Ovary (tissue), 9 donors: ENCODE measurements around the gene AADACL3. TPM values are rescaled to one million over a fixed set of nuclear protein-coding genes. Genes with fewer than 3 reads are reported as not detected.

ENCODE experiments used
- DNase-seq, 5 donors: peaks; one replicate each; pipeline ENCODE4 v3.0.0-alpha.2; 2019 to 2020
- H3K27ac ChIP-seq, 2 donors: fragments of 200-600 bp; one replicate each; pipeline versions ENCODE4 v1.5.1 to v1.8.0; 2019 to 2022
- H3K27me3 ChIP-seq: fragments of 200-600 bp; one replicate; pipeline ENCODE4 v1.8.0; 2022
- H3K36me3 ChIP-seq: fragments of 200-600 bp; sonication (generic); one replicate; pipeline ENCODE4 v1.5.1; 2019
- H3K4me1 ChIP-seq: one replicate; pipeline ENCODE4 v1.8.1; 2013; ENCODE audit warnings: mild to moderate bottlenecking, moderate library complexity; ENCODE audit not compliant: insufficient read depth
- H3K4me3 ChIP-seq: fragments of 200-600 bp; sonication (generic); one replicate; pipeline ENCODE4 v1.5.1; 2017
- H3K9me3 ChIP-seq, 2 donors: fragments of 200-600 bp in 1 of 2; sonication (generic) in 1 of 2; one replicate each; pipeline versions ENCODE4 v1.5.1 to v1.8.1; 2013 to 2019; ENCODE audit warnings: mild to moderate bottlenecking in 1 of 2, moderate library complexity in 1 of 2
- CTCF ChIP-seq, 3 donors: fragments of 450-650 bp in 2 of 3; fragments of 200-600 bp in 1 of 3; IDR thresholded peaks; one replicate each; pipeline versions ENCODE4 v1.5.1 to v1.8.0; 2016 to 2022; ENCODE audit warnings: antibody characterized with exemption in 3 of 3, mild to moderate bottlenecking in 1 of 3
- EP300 ChIP-seq: sonication (generic); formaldehyde crosslinking; IDR thresholded peaks from one replicate; pipeline ENCODE4 v1.6.1; 2017; ENCODE audit warnings: antibody characterized with exemption
- POLR2A ChIP-seq: fragments of 450-650 bp; IDR thresholded peaks from one replicate; pipeline ENCODE4 v1.6.1; 2017; ENCODE audit warnings: antibody characterized with exemption, mild to moderate bottlenecking, moderate library complexity
- WGBS, 3 donors: extraction: QIAGEN DNeasy Blood & Tissue Kit in 1 of 3; methylation state at CpG; one replicate each; pipeline versions ENCODE4 v1.1.5 to v1.1.7; 2013 to 2017; 5-methylcytosine and 5-hydroxymethylcytosine counted together
- intact Hi-C, 4 donors: fragments of 100-400 bp; cut with DNase I; formaldehyde crosslinking; loops; one replicate each; pipeline versions ENCODE4 v1.11.0 to v1.15.1; 2022 to 2023
- polyA plus RNA-seq, 2 donors: library from polyadenylated mRNA; stranded (reverse); fragments of 200-250 nt in 1 of 2; fragments of 350-450 nt in 1 of 2; fragmentation: Illumina TruSeq in 1 of 2; extraction: RNeasy Lipid Tissue Mini Kit (QIAGEN cat#74804) in 1 of 2; gene quantifications; one replicate each; pipeline ENCODE4 v1.2.3, GENCODE V29; 2013 to 2014
- total RNA-seq, 7 donors: library from RNA; depleted of rRNA in 2 of 7; stranded (reverse); fragments of >200 nt in 2 of 7; fragmentation: NEBNext Ultra II Directional in 3 of 7; extraction: Animal tissue kit (Norgen Biotek cat#: 25700) in 3 of 7; gene quantifications; one replicate each; pipeline versions ENCODE4 v1.1.0 to v1.2.4, GENCODE V29; 2016 to 2023
- donor health status: DM: no; HTN: no; CAD: no; lungs with moderate emphysema.
- donor health status: DM: no; HTN: no; CAD: no.
- donor health status: Bipolar disorder and iron deficiency.
- donor health status: DM: yes; HTN: yes; CAD: no.
- donor health status: DM: no; HTN: no; CAD: no.
- donor health status: DM: yes; HTN: yes; CAD: no.

Gene AADACL3
- total and polyA plus RNA-seq, 9 donors: not detected

GRCh38 chr1:12734651-12735050 lies 18.7 kb downstream of the AADACL3 start:
- H3K4me1 ChIP-seq: no peaks in the 10 kb centered on the region
- no peak overlapping the region for H3K4me3 ChIP-seq
- TF ChIP-seq EP300: no peak
- TF ChIP-seq POLR2A: no peak
- no peak for TF ChIP-seq CTCF (IDR thresholded peaks at IDR 0.05)
- 56 to 74% (median 66%) methylated on average over 3 of the region's 3 CpGs for WGBS, 3 donors
- H3K27ac ChIP-seq: no peak overlapping the region
- H3K36me3 ChIP-seq: no peaks in the 10 kb centered on the region
- intact Hi-C loops: no loop called here
- H3K27me3 ChIP-seq: no peaks in the 10 kb centered on the region
- DNase-seq: no peak
- no peaks in the 10 kb centered on the region for H3K9me3 ChIP-seq

- no peaks in the 10 kb centered on the region for H3K9me3 ChIP-seq
- no peaks in the 10 kb centered on the region for H3K27me3 ChIP-seq
- H3K27ac ChIP-seq: no peak overlapping the region
- H3K4me3 ChIP-seq: no peak overlapping the region
- TF ChIP-seq CTCF (IDR thresholded peaks at IDR 0.05) (no peak), EP300 (no peak), POLR2A (no peak)
- intact Hi-C loops: no loop called here
- no peaks in the 10 kb centered on the region for H3K36me3 ChIP-seq
- no peaks in the 10 kb centered on the region for H3K4me1 ChIP-seq
- WGBS, 3 donors: 90 to 95% (median 94%) methylated on average over 1 of the region's 1 CpG
- no peak for DNase-seq
Measured at GRCh38 chr1:12738934-12739333, 23.0 kb downstream of the AADACL3 start.

DNA sequence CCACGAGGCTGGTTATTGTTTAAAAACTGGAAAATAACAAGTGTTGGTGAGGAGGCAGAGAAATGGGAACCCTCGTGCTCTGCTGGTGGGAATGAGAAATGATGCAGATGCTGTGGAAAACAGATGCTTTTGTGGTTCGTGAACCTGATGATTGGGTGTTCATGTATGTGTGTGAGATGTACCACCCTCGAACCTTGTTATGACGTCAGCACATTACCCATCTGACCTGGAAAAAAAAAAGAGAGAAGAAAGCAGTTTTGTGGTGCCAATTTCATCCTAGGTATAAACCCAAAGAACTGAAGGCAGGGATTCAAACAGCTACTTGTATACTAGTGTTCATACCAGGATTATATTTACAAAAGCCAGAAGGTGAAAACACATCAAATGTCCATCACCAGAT lies 23.7 kb downstream of the AADACL3 start:
- intact Hi-C loops: no loop called here
- H3K9me3 ChIP-seq: no peaks in the 10 kb centered on the region
- no peaks in the 10 kb centered on the region for H3K36me3 ChIP-seq
- no peaks in the 10 kb centered on the region for H3K4me1 ChIP-seq
- no peaks in the 10 kb centered on the region for H3K27me3 ChIP-seq
- 72 to 79% (median 76%) methylated on average over 5 of the region's 5 CpGs for WGBS, 3 donors
- no peak overlapping the region for H3K4me3 ChIP-seq
- TF ChIP-seq EP300: no peak
- no peak for TF ChIP-seq POLR2A
- no peak for TF ChIP-seq CTCF (IDR thresholded peaks at IDR 0.05)
- DNase-seq: no peak
- H3K27ac ChIP-seq: no peak overlapping the region

DNA sequence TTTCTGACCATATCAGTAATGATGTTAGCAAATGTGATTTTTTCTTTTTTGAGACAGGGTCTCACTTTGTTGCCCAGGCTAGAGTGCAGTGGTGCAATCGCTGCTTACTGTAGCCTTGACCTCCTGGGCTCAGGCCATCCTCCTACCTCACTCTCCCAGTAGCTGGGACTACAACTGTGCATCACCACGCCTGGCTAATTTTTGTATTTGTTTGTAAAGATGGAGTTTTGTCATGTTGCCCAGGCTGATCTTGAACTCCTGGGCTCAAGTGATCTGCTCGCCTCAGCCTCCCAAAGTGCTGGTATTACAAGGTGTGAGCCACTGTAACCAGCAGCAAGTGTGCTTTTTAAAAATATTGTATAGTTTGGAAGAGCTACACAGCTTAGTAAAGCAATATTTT lies 26.0 kb downstream of the AADACL3 start:
- Histone ChIP-seq H3K9me3 (no peaks in the 10 kb centered on the region), H3K27ac (no peak overlapping the region), H3K4me3 (no peak overlapping the region), H3K36me3 (no peaks in the 10 kb centered on the region), H3K4me1 (no peaks in the 10 kb centered on the region), H3K27me3 (no peaks in the 10 kb centered on the region)
- 33 to 54% (median 50%) methylated on average over 3 of the region's 3 CpGs for WGBS, 3 donors
- intact Hi-C loops: no loop called here
- no peak for DNase-seq
- TF ChIP-seq POLR2A: no peak
- TF ChIP-seq EP300: no peak
- TF ChIP-seq CTCF (IDR thresholded peaks at IDR 0.05): no peak
